Ovary (tissue), 9 donors: ENCODE data around the gene PIGC. TPM values are rescaled to one million over a fixed set of nuclear protein-coding genes. Genes with fewer than 3 reads are reported as not detected.

ENCODE experiments used
- DNase-seq, 5 donors: peaks; one replicate each; pipeline ENCODE4 v3.0.0-alpha.2; 2019 to 2020
- H3K27ac ChIP-seq, 2 donors: fragments of 200-600 bp; one replicate each; pipeline versions ENCODE4 v1.5.1 to v1.8.0; 2019 to 2022
- H3K27me3 ChIP-seq: fragments of 200-600 bp; one replicate; pipeline ENCODE4 v1.8.0; 2022
- H3K36me3 ChIP-seq: fragments of 200-600 bp; sonication (generic); one replicate; pipeline ENCODE4 v1.5.1; 2019
- H3K4me1 ChIP-seq: one replicate; pipeline ENCODE4 v1.8.1; 2013; ENCODE audit warnings: mild to moderate bottlenecking, moderate library complexity; ENCODE audit not compliant: insufficient read depth
- H3K4me3 ChIP-seq: fragments of 200-600 bp; sonication (generic); one replicate; pipeline ENCODE4 v1.5.1; 2017
- H3K9me3 ChIP-seq, 2 donors: fragments of 200-600 bp in 1 of 2; sonication (generic) in 1 of 2; one replicate each; pipeline versions ENCODE4 v1.5.1 to v1.8.1; 2013 to 2019; ENCODE audit warnings: mild to moderate bottlenecking in 1 of 2, moderate library complexity in 1 of 2
- EP300 ChIP-seq: sonication (generic); formaldehyde crosslinking; IDR thresholded peaks from one replicate; pipeline ENCODE4 v1.6.1; 2017; ENCODE audit warnings: antibody characterized with exemption
- POLR2A ChIP-seq: fragments of 450-650 bp; IDR thresholded peaks from one replicate; pipeline ENCODE4 v1.6.1; 2017; ENCODE audit warnings: antibody characterized with exemption, mild to moderate bottlenecking, moderate library complexity
- WGBS, 3 donors: extraction: QIAGEN DNeasy Blood & Tissue Kit in 1 of 3; methylation state at CpG; one replicate each; pipeline versions ENCODE4 v1.1.5 to v1.1.7; 2013 to 2017; 5-methylcytosine and 5-hydroxymethylcytosine counted together
- intact Hi-C, 4 donors: fragments of 100-400 bp; cut with DNase I; formaldehyde crosslinking; loops; one replicate each; pipeline versions ENCODE4 v1.11.0 to v1.15.1; 2022 to 2023
- polyA plus RNA-seq, 2 donors: library from polyadenylated mRNA; stranded (reverse); fragments of 200-250 nt in 1 of 2; fragments of 350-450 nt in 1 of 2; fragmentation: Illumina TruSeq in 1 of 2; extraction: RNeasy Lipid Tissue Mini Kit (QIAGEN cat#74804) in 1 of 2; gene quantifications; one replicate each; pipeline ENCODE4 v1.2.3, GENCODE V29; 2013 to 2014
- total RNA-seq, 7 donors: library from RNA; depleted of rRNA in 2 of 7; stranded (reverse); fragments of >200 nt in 2 of 7; fragmentation: NEBNext Ultra II Directional in 3 of 7; extraction: Animal tissue kit (Norgen Biotek cat#: 25700) in 3 of 7; gene quantifications; one replicate each; pipeline versions ENCODE4 v1.1.0 to v1.2.4, GENCODE V29; 2016 to 2023
- TF ChIP-seq, protein P1 (sequence below), 3 donors: fragments of 450-650 bp in 2 of 3; fragments of 200-600 bp in 1 of 3; IDR thresholded peaks; one replicate each; pipeline versions ENCODE4 v1.5.1 to v1.8.0; 2016 to 2022; ENCODE audit warnings: antibody characterized with exemption in 3 of 3, mild to moderate bottlenecking in 1 of 3
- donor health status: DM: no; HTN: no; CAD: no; lungs with moderate emphysema.
- donor health status: DM: no; HTN: no; CAD: no.
- donor health status: Bipolar disorder and iron deficiency.
- donor health status: DM: yes; HTN: yes; CAD: no.
- donor health status: DM: no; HTN: no; CAD: no.
- donor health status: DM: yes; HTN: yes; CAD: no.

The PIGC gene
- total and polyA plus RNA-seq, 9 donors = 21.1 to 49.3 (median 25.1) TPM

DNA sequence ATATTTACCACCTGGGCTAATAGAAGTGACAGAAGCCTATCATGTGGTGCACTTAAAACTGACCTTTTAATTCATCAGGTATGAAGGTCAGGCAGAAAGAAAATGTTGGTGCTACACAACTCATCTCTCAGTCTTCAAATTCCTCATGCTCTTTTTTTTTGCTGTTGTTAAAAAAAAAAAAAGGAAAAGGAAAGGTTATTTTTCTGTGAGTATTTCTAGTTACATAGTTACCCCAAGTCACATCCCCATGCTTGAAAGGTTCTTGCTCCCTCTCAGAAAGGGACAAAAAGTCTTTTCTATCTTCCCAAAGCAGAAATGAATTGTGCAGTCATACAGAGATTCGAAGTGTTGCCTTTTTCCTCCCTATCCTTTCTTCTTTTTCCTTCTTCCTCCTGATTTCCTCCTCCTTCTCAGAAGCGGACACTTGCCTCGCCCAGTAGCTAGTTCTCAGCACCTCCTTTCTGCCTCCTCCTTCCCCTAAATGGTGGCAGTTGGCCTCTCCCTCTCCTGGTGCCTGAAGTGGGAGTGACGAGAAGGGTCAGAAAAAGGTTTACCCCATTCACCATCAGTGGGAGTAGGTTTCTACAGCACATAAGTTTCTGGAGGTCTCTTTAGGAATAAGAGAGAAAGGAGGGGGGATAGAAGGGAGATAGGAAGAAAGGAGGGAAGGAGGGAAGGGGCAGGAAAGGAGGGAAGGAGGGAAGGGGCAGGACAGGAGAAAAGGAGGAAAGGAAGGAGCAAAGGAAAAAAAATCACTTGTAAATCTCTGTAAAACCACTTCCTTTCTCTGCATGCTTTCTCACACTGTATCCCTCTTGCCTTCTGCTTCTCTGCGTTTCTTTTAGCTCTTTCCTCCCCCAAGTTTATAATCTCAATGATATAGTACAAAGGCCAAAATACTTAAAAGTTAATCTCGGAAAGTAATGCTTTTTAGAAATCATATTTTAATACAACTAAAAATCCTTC is 43.8 kb downstream of the PIGC start:
- TF ChIP-seq POLR2A = no peak
- TF ChIP-seq EP300 = no peak
- TF ChIP-seq, protein P1, sequence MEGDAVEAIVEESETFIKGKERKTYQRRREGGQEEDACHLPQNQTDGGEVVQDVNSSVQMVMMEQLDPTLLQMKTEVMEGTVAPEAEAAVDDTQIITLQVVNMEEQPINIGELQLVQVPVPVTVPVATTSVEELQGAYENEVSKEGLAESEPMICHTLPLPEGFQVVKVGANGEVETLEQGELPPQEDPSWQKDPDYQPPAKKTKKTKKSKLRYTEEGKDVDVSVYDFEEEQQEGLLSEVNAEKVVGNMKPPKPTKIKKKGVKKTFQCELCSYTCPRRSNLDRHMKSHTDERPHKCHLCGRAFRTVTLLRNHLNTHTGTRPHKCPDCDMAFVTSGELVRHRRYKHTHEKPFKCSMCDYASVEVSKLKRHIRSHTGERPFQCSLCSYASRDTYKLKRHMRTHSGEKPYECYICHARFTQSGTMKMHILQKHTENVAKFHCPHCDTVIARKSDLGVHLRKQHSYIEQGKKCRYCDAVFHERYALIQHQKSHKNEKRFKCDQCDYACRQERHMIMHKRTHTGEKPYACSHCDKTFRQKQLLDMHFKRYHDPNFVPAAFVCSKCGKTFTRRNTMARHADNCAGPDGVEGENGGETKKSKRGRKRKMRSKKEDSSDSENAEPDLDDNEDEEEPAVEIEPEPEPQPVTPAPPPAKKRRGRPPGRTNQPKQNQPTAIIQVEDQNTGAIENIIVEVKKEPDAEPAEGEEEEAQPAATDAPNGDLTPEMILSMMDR (IDR thresholded peaks at IDR 0.05) = peak in 1 of 3 donors; percentile 7
- intact Hi-C loops = loop anchor here (2.0 to 10.0 kb wide), 4 partner anchors 115 to 359 kb away; no protein-coding TSS in a partner anchor
- Histone ChIP-seq H3K4me1 (peaks cover 3% of the 10 kb centered on the region), H3K36me3 (no peaks in the 10 kb centered on the region), H3K4me3 (no peak overlapping the region), H3K9me3 (no peaks in the 10 kb centered on the region), H3K27me3 (no peaks in the 10 kb centered on the region), H3K27ac (peak overlapping the region in 1 of 2 donors; percentile 41)
- no peak for DNase-seq
- WGBS, 3 donors = 29 to 42% (median 31%) methylated on average over 6 of the region's 6 CpGs

DNA sequence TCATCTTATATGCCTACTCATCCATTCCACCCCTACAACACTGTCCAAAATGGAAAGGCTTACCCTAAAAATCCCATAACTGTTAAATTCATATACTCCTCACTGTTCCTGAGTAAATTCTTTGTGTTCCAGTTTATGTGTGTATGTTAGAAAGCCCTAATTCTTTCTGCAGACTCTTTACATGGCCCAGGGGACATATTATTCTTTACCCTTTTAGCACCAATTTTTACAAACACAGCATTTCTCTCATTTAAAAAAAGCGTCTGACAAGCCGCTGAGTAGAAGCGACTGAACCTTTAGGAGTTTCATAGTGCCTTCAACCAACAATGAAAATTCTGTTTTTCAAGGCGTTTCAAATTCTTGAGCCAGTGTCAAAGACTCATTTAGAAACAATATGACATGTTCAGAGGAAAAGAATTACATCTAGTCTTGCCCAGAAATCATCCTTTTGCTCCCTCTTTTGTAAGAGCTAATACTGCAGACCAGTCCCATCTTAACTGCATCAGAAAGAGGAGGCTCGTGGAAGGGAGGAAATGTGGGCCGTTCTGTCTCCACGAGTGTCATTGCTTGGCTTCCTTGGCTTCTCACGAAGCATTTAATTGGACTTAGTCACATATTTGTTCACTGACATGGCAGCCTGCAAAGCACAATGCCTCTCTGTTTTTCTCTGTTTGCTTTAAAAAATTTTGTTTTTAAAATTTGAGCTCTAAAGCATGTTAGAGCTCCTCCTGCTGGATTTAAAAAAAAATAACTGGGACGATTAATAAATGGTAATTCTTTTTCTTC is 44.7 kb downstream of the PIGC start:
- Histone ChIP-seq H3K27ac (peak overlapping the region in 1 of 2 donors; percentile 65), H3K4me1 (peaks cover 3% of the 10 kb centered on the region), H3K9me3 (no peaks in the 10 kb centered on the region), H3K4me3 (peak overlapping the region; percentile 6), H3K36me3 (no peaks in the 10 kb centered on the region), H3K27me3 (no peaks in the 10 kb centered on the region)
- WGBS, 3 donors = 16 to 27% (median 24%) methylated on average over 9 of the region's 9 CpGs
- intact Hi-C loops = loop anchor here in 2 of 4 donors (2.0 to 10.0 kb wide), 3 partner anchors 114 to 358 kb away; no protein-coding TSS in a partner anchor
- peak in 4 of 5 donors; percentile 47 to 78 (median 49) for DNase-seq
- TF ChIP-seq, protein P1 (IDR thresholded peaks at IDR 0.05) = peak; percentile 43 to 64 (median 60)
- TF ChIP-seq POLR2A = no peak

DNA sequence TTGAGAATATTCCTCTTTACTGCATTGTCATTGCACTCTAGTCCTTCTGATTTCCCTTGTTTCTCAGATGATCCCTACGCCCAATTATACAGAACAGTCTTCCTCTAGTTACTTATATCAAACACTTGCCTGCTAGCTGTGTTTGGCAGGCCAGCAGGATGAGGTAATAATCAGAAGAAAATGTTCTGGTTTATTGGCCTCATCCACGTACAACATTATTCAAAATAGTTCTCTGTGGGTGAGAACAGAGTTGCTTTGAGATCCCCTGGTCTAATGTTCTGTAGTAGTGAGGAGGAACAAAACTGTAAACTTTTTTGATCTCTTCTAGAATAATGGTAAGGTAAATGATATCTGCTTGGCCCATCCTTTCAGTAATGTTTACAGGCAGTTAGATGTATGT is 45.7 kb downstream of the PIGC start:
- H3K9me3 ChIP-seq = no peaks in the 10 kb centered on the region
- no peak overlapping the region for H3K27ac ChIP-seq
- no peaks in the 10 kb centered on the region for H3K36me3 ChIP-seq
- TF ChIP-seq POLR2A (no peak), EP300 (no peak)
- TF ChIP-seq, protein P1 (IDR thresholded peaks at IDR 0.05) = no peak
- no peak overlapping the region for H3K4me3 ChIP-seq
- WGBS, 3 donors = 29 to 46% (median 40%) methylated on average over 2 of the region's 2 CpGs
- intact Hi-C loops = loop anchor here in 2 of 4 donors (2.0 to 10.0 kb wide), 3 partner anchors 113 to 357 kb away; no protein-coding TSS in a partner anchor
- peaks cover 3% of the 10 kb centered on the region for H3K4me1 ChIP-seq
- peak in 1 of 5 donors; percentile 30 for DNase-seq
- no peaks in the 10 kb centered on the region for H3K27me3 ChIP-seq

DNA sequence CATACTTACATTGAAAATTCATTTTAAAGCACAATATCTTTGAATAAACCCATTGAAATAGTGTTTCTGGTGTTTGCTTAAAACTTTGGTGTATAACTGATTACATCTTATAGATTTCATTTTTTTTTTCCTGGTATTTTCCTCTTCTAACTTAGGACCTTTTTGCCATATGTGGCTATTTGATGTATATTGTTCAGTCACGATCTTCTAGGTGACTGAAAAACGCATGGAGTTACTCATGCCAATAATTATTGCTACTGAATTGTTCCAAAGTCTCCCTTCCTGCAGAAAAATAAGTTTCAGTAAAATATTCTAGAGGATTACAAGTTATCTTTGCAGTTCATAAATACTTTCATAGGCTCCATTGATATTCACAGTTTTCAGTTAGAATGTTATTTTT is 46.2 kb downstream of the PIGC start:
- Histone ChIP-seq H3K4me1 (no peaks in the 10 kb centered on the region), H3K27ac (no peak overlapping the region), H3K36me3 (no peaks in the 10 kb centered on the region), H3K27me3 (no peaks in the 10 kb centered on the region), H3K4me3 (no peak overlapping the region), H3K9me3 (no peaks in the 10 kb centered on the region)
- 79 to 94% (median 94%) methylated on average over 2 of the region's 2 CpGs for WGBS, 3 donors
- no peak for DNase-seq
- intact Hi-C loops = loop anchor here in 2 of 4 donors (2.0 to 10.0 kb wide), 3 partner anchors 113 to 357 kb away; no protein-coding TSS in a partner anchor
- TF ChIP-seq EP300 = no peak
- no peak for TF ChIP-seq POLR2A
- TF ChIP-seq, protein P1 (IDR thresholded peaks at IDR 0.05) = no peak
